Vagina (tissue), 2 donors: ENCODE measurements around the gene SLC17A9.

Experiments
- CTCF ChIP-seq, 3 experiments: fragments of 450-650 bp in 2 of 3; fragments of 200-600 bp in 1 of 3; sonication (generic) in 1 of 3; IDR thresholded peaks; one replicate each; pipeline ENCODE4 v1.5.1; 2017 to 2019; ENCODE audit warnings: antibody characterized with exemption in 3 of 3, mild to moderate bottlenecking in 2 of 3, moderate library complexity in 2 of 3
- POLR2A ChIP-seq, 2 donors: fragments of 450-650 bp; IDR thresholded peaks; one replicate each; pipeline ENCODE4 v1.6.1; 2017; ENCODE audit warnings: antibody characterized with exemption in 2 of 2, mild to moderate bottlenecking in 2 of 2, moderate library complexity in 2 of 2

GRCh38 chr20:62999580-62999979 is 47.1 kb downstream of the SLC17A9 start:
- TF ChIP-seq CTCF (IDR thresholded peaks at IDR 0.05) (no peak), POLR2A (IDR thresholded peaks at IDR 0.05) (no peak)
